GM19023 (cell line): ENCODE measurements around the gene ITPRID2.

Experiments used
- ATAC-seq: cut with Tn5 transposase; IDR thresholded peaks from one replicate; pipeline ENCODE4 v1.9.1; 2021; ENCODE audit warnings: mild to moderate bottlenecking, moderate library complexity; ENCODE audit not compliant: unreplicated experiment

Gene ITPRID2

GRCh38 chr2:181891258-181891965 lies at the start of gene ITPRID2:
Gene ITPRID2, plus strand, starts transcription at chr2:181891730. Its CDS starts 337 bp downstream, at chr2:181892067.
- ATAC-seq = peak; percentile 88

DNA sequence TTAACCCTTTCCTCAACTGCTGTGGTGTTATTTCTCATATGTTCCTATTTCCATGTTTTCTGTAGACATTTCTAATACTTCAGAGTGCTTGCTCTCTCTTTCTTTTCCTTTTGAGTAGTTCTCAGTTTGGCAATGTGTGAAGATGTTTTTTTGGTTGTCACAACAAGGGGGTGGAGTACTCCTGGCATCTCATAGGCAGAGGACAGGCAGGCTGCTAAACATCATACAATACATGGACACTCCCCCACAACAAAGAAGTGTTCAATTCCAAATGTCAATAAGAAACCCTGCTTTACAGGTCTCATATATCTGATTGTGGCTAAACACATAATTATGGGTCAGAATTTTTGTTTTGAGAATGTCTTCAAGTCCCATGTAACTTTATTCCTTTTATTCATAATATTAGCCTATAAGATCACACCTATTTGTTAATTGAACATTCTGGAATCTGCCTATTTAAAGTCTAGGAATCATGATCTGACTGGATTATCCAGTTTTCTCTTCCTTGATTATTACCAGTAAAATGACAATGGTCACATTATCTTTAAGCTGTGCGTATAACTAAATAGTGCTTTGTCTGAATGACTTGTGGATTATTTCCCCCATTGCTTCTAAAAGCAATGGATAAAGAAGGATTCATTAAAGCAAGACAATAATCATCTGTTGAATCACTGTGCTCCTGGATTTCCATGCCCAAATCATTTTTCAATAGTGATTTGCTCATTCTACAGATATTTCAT lies 46.8 kb upstream of the ITPRID2 start:
- no peak for ATAC-seq

DNA sequence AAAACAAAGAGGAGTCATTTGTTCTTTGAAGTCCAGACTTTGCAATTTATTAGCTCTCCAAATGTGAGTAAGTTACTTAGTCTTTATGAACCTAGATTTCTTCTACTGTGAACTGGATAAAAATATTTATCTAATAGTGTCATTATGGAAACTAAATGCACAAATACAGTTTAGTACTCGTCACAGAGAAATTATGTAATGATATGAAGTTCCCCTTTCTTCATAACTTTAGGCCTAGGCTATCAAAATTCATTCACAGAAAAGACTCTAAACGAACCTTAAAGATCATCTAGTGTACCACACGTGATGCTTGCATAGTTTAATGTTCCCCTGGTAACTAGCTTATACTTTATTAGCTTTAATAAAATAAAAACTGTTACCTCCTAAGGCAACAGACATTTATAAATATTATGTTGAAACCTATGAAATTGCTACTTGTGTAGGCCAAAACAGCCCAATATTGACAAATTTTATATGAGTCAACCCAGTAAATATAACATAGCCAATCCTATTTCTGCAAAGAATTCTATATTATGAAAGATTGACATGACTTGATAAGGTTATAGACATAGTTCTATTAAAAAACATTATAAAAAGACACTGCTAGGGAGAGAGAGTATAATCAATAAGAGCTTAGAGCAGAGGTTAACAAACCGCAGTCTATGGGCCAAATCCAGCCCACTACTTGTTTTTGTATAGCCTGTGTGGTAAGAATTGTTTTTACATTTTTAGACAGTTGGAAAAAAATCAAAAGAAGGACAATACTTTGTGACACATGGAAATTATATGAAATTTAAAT lies 44.9 kb upstream of the ITPRID2 start:
- no peak for ATAC-seq

DNA sequence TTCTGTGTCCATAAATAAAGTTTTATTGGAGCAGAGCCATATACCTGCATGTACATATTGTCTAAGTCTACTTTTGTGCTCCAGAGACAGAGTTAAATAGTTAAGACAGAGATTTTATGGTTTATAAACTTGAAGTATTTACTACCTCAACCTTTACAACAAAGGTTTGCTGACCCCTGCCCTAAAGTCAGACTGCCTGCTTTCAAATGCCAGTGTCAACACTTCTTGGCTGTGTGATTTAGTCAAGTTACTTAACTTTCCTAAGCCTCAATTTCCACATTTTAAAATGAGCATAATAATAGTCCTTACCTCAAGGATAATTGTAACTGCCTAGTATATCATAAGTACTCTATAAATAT lies 44.4 kb upstream of the ITPRID2 start:
- ATAC-seq = no peak

DNA sequence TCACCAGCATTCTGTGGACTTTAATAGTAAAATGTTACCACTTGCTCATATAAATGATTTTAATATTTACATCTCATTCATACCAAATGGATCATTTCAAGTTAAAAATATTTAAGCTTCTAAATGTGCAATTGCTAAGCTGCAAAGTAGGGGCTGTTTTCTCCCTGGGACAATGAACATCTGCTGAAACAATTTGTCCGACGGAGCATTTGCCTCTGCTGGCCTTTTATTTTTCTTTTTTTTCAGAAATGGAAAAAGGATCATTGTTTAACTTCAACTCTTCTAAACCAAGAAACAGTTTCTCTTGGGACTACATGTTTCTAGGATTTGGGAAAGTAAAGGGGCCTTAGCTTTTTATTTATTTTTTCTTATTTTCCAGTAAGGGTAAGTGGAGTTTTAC lies 43.8 kb upstream of the ITPRID2 start:
- ATAC-seq = no peak

GRCh38 chr2:181848261-181848886 lies 43.2 kb upstream of the ITPRID2 start:
- no peak for ATAC-seq

DNA sequence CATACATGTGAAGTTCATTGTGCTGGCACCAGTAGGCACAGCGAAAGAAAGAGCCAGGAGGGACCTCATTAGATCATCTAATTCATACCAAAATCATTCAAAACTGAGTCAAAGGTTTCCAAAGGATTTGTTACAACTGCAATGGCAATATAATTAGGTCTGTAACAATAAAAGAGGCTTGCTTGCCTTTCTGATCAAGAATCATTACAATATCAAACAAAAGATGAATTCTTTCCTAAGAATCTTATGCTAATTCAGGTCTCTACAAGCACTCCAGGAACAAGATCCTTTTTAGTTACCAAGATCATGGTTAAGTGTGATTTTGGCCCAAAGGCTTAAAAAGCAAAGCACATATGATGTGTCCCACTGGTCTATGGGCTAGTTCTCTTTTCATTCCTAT lies 41.9 kb upstream of the ITPRID2 start:
- ATAC-seq = no peak

GRCh38 chr2:181850936-181851560 lies 40.5 kb upstream of the ITPRID2 start:
- no peak for ATAC-seq

- ATAC-seq = no peak
Measured at GRCh38 chr2:181851726-181852125, 39.8 kb upstream of the ITPRID2 start.

DNA sequence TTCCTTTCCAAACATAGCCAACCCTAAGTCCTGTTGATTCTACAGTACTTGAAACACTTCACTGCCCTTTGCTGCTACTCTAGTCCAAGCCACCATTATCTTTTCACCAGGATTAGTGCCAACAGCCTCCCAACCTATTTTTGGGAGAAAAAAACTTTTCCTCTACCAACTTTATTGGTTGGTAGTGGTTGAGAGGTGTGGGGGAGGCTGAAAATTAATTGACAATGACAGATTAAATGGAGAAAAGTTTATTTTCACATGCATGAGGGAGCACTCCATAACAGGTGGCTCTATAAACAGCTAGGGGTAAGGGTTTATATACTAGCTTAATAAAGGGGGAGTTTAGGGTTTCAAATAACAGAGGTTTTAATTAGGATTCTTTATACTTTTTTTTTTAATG lies 37.8 kb upstream of the ITPRID2 start:
- ATAC-seq = no peak

DNA sequence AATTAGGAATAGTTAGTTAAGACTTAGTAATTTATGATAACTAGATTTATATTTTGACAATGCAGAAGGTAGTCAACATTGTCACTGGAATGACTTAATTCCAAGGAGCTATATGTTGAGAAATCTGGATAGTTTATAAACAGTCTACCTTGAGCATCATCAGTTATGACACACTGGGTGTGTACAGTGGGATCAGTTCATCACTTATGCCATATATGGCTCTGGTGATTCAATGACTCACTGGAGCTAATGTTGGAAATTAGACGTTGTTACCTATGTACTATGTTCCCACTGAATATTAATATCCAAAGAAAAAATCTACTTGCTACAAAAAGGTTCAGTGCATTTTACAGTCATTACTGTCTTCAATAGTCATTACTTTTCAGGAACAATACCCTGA lies 34.0 kb upstream of the ITPRID2 start:
- ATAC-seq = no peak

GRCh38 chr2:181858600-181858999 lies 32.9 kb upstream of the ITPRID2 start:
- ATAC-seq = no peak

DNA sequence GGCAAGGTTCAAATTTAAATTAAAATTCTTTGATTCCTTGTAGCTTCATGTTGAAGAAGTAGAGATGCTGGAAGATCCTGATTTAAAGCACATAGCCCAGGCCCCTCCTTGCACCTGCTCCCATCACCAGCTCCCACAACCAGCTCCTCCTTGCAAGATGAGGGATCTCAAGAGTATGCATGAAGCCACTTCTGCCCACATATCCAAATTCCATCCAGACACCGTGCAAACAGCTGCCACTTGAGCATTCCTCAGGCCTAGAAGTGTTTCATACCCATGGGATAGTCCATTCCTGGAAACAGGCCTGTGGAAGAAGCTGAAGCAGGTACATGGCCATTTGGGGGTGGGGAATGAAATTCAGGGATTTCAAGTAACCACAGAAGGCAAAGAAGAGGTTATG lies 32.4 kb upstream of the ITPRID2 start:
- ATAC-seq = no peak

DNA sequence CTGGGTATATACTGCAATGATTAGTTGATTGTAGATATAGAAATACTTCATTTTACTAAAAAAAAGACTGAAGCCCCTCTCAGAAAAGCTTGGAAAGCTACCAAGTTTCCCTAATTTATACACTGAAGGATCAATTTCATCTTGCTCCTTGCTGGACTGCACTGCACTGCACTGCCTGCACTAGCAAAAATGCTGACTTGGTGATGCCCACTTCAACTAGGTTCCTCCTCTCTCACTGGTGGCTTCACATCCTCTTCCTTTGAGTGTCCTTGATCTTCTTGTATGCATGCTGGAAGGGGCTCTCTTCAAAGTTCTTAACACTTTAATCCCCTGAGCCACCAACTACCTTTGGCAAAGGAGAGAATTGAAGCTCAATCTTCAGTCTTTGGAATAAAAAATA lies 31.7 kb upstream of the ITPRID2 start:
- no peak for ATAC-seq

DNA sequence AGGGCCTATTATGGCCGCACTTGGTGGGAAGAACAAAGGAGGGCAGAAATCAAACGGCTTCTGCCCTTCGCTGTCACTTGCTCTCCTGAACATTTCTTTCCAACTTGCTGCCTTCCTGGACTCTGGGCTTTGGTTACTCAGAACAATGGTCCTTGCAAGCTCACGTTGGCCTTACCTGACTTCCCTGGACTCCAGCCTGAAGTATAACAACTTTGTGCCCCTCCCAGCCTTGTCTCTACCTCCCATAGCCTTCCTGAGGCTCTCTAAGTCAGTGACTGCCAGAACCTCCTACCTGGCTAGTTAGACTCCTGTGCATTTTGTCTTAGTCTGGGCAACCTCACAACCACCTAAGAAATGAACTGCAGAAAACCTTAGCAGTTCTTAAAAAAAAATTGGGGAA lies 30.2 kb upstream of the ITPRID2 start:
- no peak for ATAC-seq

DNA sequence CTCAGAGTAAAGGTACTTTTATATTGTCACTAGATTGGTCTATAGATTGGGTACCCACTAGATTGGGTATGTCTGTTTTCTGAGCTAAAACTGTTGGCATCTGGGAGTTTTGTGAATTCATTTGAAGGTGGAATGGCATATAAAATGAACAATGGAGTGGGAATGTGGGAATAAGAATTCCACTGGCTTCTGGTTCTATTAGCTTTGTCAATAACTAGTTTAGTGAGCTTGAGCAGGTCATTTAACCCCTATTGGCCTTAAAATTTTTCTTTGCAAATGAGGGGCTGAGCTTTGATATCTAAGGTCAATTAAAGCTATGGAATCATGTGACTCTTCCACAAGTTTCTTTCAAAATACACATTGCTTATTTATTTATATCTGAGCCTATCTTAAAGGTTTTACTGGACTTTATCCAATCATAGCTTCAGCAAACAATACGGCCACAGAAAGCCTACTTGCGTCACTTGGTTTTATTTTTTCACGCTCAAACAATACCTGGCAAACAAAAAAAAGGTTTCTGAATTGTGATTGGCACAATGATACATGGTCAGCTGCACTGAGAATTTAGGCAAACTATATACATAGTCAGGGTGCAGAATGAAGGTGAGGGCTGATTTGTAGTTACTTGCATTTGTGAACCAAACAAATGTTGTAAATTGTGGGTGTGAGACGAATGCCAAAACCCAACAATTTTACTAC lies 28.8 kb upstream of the ITPRID2 start:
- ATAC-seq = no peak

DNA sequence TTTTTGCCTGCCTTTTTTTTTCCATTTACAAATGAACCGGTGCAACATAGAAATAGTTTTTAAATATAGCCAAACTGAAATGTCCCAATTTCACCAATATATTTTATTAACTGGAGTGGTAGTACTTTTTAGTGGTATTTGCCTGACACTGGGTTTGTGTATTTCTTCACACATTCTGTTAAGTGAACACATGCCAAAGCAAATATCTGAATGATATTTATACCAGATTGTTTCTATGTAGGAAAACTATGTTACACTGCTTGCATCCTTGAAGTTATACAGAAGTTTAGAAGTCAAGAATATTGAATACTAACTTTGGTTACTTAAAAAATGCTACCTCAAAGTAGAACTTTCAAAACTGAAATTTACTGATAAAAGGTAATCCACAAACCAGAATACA lies 19.4 kb upstream of the ITPRID2 start:
- ATAC-seq = no peak

DNA sequence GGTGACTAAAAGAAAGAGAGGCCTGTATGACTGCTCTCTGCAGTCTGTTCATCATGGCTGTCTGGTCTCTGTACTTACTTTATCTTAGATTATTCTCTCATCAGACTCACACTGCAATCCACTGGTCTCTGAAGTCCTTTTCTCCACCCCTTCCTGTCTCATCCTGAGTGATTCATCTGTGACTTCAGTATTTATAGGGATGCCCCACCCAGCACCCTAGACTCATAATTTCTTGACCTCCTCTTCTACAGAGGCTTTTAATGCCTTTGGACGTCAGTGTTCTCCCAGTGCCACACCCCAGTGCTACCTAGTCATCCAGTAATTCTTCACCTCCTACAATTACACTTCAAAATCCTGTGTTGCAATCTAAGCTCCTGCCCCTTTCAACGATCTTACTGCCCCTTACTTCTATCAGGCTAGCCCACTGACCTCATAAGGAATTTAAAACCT lies 14.9 kb upstream of the ITPRID2 start:
- ATAC-seq = no peak

GRCh38 chr2:181877181-181877664 lies 14.3 kb upstream of the ITPRID2 start:
- ATAC-seq = no peak

- ATAC-seq = no peak
Measured at GRCh38 chr2:181878448-181878847, 13.1 kb upstream of the ITPRID2 start.
